Measurements from ENCODE around the gene SENP6. TPM values are rescaled to one million over a fixed set of nuclear protein-coding genes. Genes with fewer than 3 reads are reported as not detected.

Gene SENP6
- polyA plus RNA-seq, 3 donors, result 22.3 to 43.9 (median 31.9) TPM

- Histone ChIP-seq H3K9ac (ENCODE audit: insufficient read depth, low read length, poor library complexity, severe bottlenecking) (no peak overlapping the region), H4K20me1 (ENCODE audit: insufficient read depth, low read length) (peaks cover 74% of the 10 kb centered on the region), H3K27ac (ENCODE audit: low read depth in 1 of 2, low read length in 2 of 2) (no peak overlapping the region), H3K9me3 (replicated peaks in 1 of 2; ENCODE audit: control insufficient read depth in 1 of 2, insufficient read depth in 1 of 2, low read length in 2 of 2) (no peaks in the 10 kb centered on the region), H3K36me3 (replicated peaks in 1 of 2; ENCODE audit: control insufficient read depth in 1 of 2, insufficient read depth in 2 of 2, low read length in 2 of 2) (peaks cover 55 to 79% of the 10 kb centered on the region in 2 donors), H3K4me3 (replicated peaks in 1 of 3; ENCODE audit: low read depth in 2 of 3, low read length in 3 of 3) (no peak overlapping the region), H3K27me3 (ENCODE audit: control insufficient read depth in 2 of 2, insufficient read depth in 2 of 2, low read length in 2 of 2) (no peaks in the 10 kb centered on the region), H2AFZ (ENCODE audit: insufficient read depth, low read depth, low read length, poor library complexity, severe bottlenecking) (no peak overlapping the region), H3K4me1 (ENCODE audit: control insufficient read depth in 1 of 2, insufficient read depth in 2 of 2, low read length in 2 of 2) (no peaks in the 10 kb centered on the region), H3K4me2 (replicated peaks; ENCODE audit: extremely low read depth, low read length, poor library complexity, severe bottlenecking) (no peak overlapping the region), H3K79me2 (ENCODE audit: insufficient read depth, low read length) (peaks cover 35% of the 10 kb centered on the region)
- Mint-ChIP-seq H3K27me3 (ENCODE audit: low read depth in 3 of 3) (peaks cover 0 to 2% (median 0%) of the 10 kb centered on the region in 3 donors), H3K4me3 (no peak overlapping the region), H3K9me3 (no peaks in the 10 kb centered on the region), H3K4me1 (no peaks in the 10 kb centered on the region), H3K27ac (no peak overlapping the region), H3K36me3 (peaks cover 50 to 54% of the 10 kb centered on the region in 2 donors)
- intact Hi-C loops (cut with micrococcal nuclease), result no loop called here
- no peak for TF ChIP-seq CTCF (IDR thresholded peaks at IDR 0.05)
- DNase-seq, result no peak
- WGBS (ENCODE audit: insufficient coverage), result no CpG with 5 or more reads among the region's 5 CpGs
These were observed 30.4 kb downstream of the SENP6 start for GRCh38 chr6:75631859-75632635.

GRCh38 chr6:75633045-75633444 lies 31.4 kb downstream of the SENP6 start:
- no CpG with 5 or more reads among the region's 1 CpG for WGBS (ENCODE audit: insufficient coverage)
- Histone ChIP-seq H3K4me2 (replicated peaks; ENCODE audit: extremely low read depth, low read length, poor library complexity, severe bottlenecking) (no peak overlapping the region), H3K27ac (ENCODE audit: low read depth in 1 of 2, low read length in 2 of 2) (no peak overlapping the region), H3K9me3 (replicated peaks in 1 of 2; ENCODE audit: control insufficient read depth in 1 of 2, insufficient read depth in 1 of 2, low read length in 2 of 2) (no peaks in the 10 kb centered on the region), H3K9ac (ENCODE audit: insufficient read depth, low read length, poor library complexity, severe bottlenecking) (no peak overlapping the region), H2AFZ (ENCODE audit: insufficient read depth, low read depth, low read length, poor library complexity, severe bottlenecking) (no peak overlapping the region), H3K36me3 (replicated peaks in 1 of 2; ENCODE audit: control insufficient read depth in 1 of 2, insufficient read depth in 2 of 2, low read length in 2 of 2) (peaks cover 58 to 81% of the 10 kb centered on the region in 2 donors), H4K20me1 (ENCODE audit: insufficient read depth, low read length) (peaks cover 74% of the 10 kb centered on the region), H3K4me3 (replicated peaks in 1 of 3; ENCODE audit: low read depth in 2 of 3, low read length in 3 of 3) (no peak overlapping the region), H3K27me3 (ENCODE audit: control insufficient read depth in 2 of 2, insufficient read depth in 2 of 2, low read length in 2 of 2) (no peaks in the 10 kb centered on the region), H3K79me2 (ENCODE audit: insufficient read depth, low read length) (peaks cover 31% of the 10 kb centered on the region), H3K4me1 (ENCODE audit: control insufficient read depth in 1 of 2, insufficient read depth in 2 of 2, low read length in 2 of 2) (no peaks in the 10 kb centered on the region)
- no peaks in the 10 kb centered on the region for H3K4me1 Mint-ChIP-seq
- intact Hi-C loops (cut with micrococcal nuclease), result no loop called here
- H3K36me3 Mint-ChIP-seq, result peaks cover 48 to 52% of the 10 kb centered on the region in 2 donors
- no peak for TF ChIP-seq CTCF (IDR thresholded peaks at IDR 0.05)
- no peaks in the 10 kb centered on the region for H3K9me3 Mint-ChIP-seq
- H3K27ac Mint-ChIP-seq, result no peak overlapping the region
- no peak overlapping the region for H3K4me3 Mint-ChIP-seq
- DNase-seq, result no peak
- H3K27me3 Mint-ChIP-seq (ENCODE audit: low read depth in 3 of 3), result peaks cover 0 to 2% (median 0%) of the 10 kb centered on the region in 3 donors

Measured in CD14-positive monocyte (primary cell).